ENCODE results near the gene SMIM20.

DNA sequence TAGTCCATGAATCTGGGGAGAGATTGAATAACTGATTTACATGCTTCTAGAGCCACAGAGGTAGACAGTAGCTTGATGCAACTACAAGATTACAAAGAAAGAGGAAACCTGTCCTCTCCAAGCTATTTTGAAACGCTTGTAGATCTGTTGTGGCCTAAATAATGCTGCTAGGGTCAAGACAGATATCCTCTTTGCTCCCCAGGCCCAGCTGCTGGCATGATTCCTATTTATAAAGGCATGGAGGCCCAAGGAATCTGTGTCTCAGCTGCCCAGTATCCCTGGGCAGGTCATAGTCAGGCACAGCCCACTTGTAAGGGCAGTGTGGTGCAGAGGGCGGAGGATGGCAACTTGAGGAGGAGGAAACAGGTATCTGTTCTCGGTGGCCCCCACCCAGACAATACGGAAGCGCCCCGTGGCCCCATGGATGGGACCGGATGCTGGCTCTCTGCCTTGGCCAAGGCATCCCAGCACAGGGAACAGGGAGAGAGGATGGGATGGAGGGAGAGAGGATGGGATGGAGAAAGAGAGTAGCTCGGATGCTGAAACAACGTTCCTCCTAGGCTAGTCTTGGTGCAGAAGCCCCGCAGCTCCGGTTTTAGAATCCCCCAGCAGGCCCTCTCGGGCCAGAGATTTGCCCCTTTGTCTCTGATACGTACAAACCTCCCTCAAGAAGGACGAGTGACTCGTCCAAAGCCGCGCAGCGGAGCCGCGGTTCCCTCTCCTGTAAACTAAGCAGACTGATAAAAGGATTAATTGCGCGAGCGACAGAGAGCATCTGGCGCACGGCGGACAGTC is 767 bp upstream of the SMIM20 start:
- TF ChIP-seq TAF1 (IDR thresholded peaks at IDR 0.05; ENCODE audit: borderline replicate concordance, insufficient read depth, low read length): no peak
- TF ChIP-seq FOXP2 (optimal IDR thresholded peaks at IDR 0.05; ENCODE audit: borderline replicate concordance, extremely low read depth, extremely low read length, insufficient read depth): no peak
- no peak for TF ChIP-seq POLR2AphosphoS5 (IDR thresholded peaks at IDR 0.05; ENCODE audit: low read depth, low read length)
- TF ChIP-seq, protein P1, sequence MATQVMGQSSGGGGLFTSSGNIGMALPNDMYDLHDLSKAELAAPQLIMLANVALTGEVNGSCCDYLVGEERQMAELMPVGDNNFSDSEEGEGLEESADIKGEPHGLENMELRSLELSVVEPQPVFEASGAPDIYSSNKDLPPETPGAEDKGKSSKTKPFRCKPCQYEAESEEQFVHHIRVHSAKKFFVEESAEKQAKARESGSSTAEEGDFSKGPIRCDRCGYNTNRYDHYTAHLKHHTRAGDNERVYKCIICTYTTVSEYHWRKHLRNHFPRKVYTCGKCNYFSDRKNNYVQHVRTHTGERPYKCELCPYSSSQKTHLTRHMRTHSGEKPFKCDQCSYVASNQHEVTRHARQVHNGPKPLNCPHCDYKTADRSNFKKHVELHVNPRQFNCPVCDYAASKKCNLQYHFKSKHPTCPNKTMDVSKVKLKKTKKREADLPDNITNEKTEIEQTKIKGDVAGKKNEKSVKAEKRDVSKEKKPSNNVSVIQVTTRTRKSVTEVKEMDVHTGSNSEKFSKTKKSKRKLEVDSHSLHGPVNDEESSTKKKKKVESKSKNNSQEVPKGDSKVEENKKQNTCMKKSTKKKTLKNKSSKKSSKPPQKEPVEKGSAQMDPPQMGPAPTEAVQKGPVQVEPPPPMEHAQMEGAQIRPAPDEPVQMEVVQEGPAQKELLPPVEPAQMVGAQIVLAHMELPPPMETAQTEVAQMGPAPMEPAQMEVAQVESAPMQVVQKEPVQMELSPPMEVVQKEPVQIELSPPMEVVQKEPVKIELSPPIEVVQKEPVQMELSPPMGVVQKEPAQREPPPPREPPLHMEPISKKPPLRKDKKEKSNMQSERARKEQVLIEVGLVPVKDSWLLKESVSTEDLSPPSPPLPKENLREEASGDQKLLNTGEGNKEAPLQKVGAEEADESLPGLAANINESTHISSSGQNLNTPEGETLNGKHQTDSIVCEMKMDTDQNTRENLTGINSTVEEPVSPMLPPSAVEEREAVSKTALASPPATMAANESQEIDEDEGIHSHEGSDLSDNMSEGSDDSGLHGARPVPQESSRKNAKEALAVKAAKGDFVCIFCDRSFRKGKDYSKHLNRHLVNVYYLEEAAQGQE (IDR thresholded peaks at IDR 0.05; ENCODE audit: insufficient read depth in 1 of 2, low read depth in 2 of 2, low read length in 2 of 2): no peak
